PFSK-1 (cell line): Measurements from ENCODE around the gene RRP1.

Experiments
- FOXP2 ChIP-seq: optimal IDR thresholded peaks from 2 replicates; pipeline ENCODE3; 2011; ENCODE audit warnings: borderline replicate concordance, control low read depth, inconsistent platforms; ENCODE audit not compliant: insufficient read depth; ENCODE audit errors: extremely low read length, extremely low read depth
- TAF1 ChIP-seq: IDR thresholded peaks from 2 replicates; pipeline ENCODE4 v1.6.1; 2012; ENCODE audit warnings: low read length, control low read depth, borderline replicate concordance; ENCODE audit not compliant: insufficient read depth
- TF ChIP-seq, protein P1 (sequence below), 2 experiments: IDR thresholded peaks; 2 replicates each; pipeline versions ENCODE4 v1.6.1 to v1.8.0; 2011 to 2012; ENCODE audit warnings: low read depth in 2 of 2, low read length in 2 of 2, control low read depth in 1 of 2, inconsistent platforms in 1 of 2, mild to moderate bottlenecking in 1 of 2, moderate library complexity in 1 of 2; ENCODE audit not compliant: insufficient read depth in 1 of 2

DNA sequence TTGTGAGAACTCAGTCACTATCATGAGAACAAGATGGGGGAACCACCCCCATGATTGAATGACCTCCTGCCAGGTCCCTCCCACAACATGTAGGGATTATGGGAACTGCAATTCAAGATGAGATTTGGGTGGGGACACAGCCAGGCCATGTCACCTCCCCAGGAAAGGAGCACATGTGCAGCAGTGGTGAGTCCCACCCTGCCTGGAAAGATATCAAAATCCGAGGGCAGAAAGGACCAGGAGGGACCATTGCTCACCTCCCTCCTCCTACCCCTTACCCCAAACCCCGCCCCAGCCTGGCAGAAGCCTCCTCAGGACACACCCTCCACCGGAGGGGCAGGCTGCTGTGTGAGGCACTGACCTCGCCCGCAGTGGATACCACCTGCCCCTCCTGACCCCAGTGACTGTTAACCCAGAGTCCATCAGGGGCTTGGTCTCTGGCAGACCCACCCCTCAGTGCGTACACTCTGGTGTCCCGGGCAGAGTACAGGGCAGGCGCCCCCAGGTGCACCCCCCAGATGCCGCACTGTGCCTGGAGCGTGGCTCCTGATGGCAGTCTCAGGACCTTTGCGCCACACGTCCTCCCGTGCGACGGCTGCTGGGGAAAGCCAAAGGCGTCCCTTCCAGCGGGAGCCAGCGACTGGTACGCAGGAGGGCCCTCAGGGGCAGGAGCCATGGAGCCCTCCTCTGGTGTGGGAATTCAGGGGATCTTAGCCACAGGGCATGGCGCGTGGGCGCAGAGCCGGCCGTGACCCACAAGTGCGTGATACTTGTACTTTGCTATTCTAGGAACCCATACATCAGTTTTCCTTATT lies 49.5 kb upstream of the RRP1 start:
- no peak for TF ChIP-seq FOXP2
- TF ChIP-seq, protein P1, sequence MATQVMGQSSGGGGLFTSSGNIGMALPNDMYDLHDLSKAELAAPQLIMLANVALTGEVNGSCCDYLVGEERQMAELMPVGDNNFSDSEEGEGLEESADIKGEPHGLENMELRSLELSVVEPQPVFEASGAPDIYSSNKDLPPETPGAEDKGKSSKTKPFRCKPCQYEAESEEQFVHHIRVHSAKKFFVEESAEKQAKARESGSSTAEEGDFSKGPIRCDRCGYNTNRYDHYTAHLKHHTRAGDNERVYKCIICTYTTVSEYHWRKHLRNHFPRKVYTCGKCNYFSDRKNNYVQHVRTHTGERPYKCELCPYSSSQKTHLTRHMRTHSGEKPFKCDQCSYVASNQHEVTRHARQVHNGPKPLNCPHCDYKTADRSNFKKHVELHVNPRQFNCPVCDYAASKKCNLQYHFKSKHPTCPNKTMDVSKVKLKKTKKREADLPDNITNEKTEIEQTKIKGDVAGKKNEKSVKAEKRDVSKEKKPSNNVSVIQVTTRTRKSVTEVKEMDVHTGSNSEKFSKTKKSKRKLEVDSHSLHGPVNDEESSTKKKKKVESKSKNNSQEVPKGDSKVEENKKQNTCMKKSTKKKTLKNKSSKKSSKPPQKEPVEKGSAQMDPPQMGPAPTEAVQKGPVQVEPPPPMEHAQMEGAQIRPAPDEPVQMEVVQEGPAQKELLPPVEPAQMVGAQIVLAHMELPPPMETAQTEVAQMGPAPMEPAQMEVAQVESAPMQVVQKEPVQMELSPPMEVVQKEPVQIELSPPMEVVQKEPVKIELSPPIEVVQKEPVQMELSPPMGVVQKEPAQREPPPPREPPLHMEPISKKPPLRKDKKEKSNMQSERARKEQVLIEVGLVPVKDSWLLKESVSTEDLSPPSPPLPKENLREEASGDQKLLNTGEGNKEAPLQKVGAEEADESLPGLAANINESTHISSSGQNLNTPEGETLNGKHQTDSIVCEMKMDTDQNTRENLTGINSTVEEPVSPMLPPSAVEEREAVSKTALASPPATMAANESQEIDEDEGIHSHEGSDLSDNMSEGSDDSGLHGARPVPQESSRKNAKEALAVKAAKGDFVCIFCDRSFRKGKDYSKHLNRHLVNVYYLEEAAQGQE (IDR thresholded peaks at IDR 0.05; ENCODE audit: insufficient read depth in 1 of 2, low read depth in 2 of 2, low read length in 2 of 2): no peak
- TF ChIP-seq TAF1: no peak
